Skeletal muscle tissue (tissue), 4 donors: ENCODE measurements around the gene PFN3. TPM values are rescaled to one million over a fixed set of nuclear protein-coding genes. Genes with fewer than 3 reads are reported as not detected.

Experiments used
- H3K27ac ChIP-seq: one replicate; pipeline ENCODE4 v1.7.0; 2013; ENCODE audit warnings: mild to moderate bottlenecking, low read depth, low read length, inconsistent platforms
- H3K27me3 ChIP-seq, 3 donors: one replicate each; pipeline ENCODE4 v1.7.0; 2013; ENCODE audit warnings: low read length in 3 of 3; ENCODE audit not compliant: control insufficient read depth in 3 of 3, insufficient read depth in 3 of 3
- H3K36me3 ChIP-seq, 3 donors: one replicate each; pipeline ENCODE4 v1.7.0; 2013; ENCODE audit warnings: low read length in 3 of 3; ENCODE audit not compliant: control insufficient read depth in 3 of 3, insufficient read depth in 3 of 3
- H3K4me1 ChIP-seq, 3 donors: one replicate each; pipeline ENCODE4 v1.7.0; 2013; ENCODE audit warnings: low read length in 3 of 3, mild to moderate bottlenecking in 3 of 3; ENCODE audit not compliant: control insufficient read depth in 3 of 3, insufficient read depth in 3 of 3
- H3K4me3 ChIP-seq, 3 donors: one replicate each; pipeline ENCODE4 v1.7.0; 2013; ENCODE audit warnings: low read length in 3 of 3
- H3K9ac ChIP-seq, 3 donors: one replicate each; pipeline ENCODE4 v1.7.0; 2013; ENCODE audit warnings: low read length in 3 of 3, mild to moderate bottlenecking in 3 of 3, moderate library complexity in 2 of 3, low read depth in 1 of 3
- H3K9me3 ChIP-seq, 3 donors: one replicate each; pipeline ENCODE4 v1.7.0; 2013; ENCODE audit warnings: low read length in 3 of 3; ENCODE audit not compliant: control insufficient read depth in 3 of 3
- total RNA-seq: library from RNA; depleted of rRNA; stranded (reverse); fragments of >200 nt; gene quantifications from one replicate; pipeline ENCODE4 v1.2.3, GENCODE V29; 2014
- donor health status: Osteomylitis.

The PFN3 gene
- total RNA-seq, 1 donor from 2014 or later = not detected

GRCh38 chr5:177430972-177431316 is 30.5 kb upstream of the PFN3 start:
- Histone ChIP-seq H3K27me3 (no peaks in the 10 kb centered on the region), H3K9ac (peak overlapping the region in 2 of 3 donors; percentile 23 to 54), H3K4me3 (no peak overlapping the region), H3K9me3 (no peaks in the 10 kb centered on the region), H3K36me3 (peaks cover 28 to 41% (median 34%) of the 10 kb centered on the region in 3 donors), H3K27ac (no peak overlapping the region), H3K4me1 (peaks cover 26 to 60% (median 35%) of the 10 kb centered on the region in 3 donors)

- no peak overlapping the region for H3K4me3 ChIP-seq
Observed at GRCh38 chr5:177430140-177430951, 29.9 kb upstream of the PFN3 start.

GRCh38 chr5:177429248-177430040 is 29.0 kb upstream of the PFN3 start:
- Histone ChIP-seq H3K27ac (no peak overlapping the region), H3K27me3 (no peaks in the 10 kb centered on the region), H3K9ac (no peak overlapping the region), H3K36me3 (peaks cover 16 to 27% (median 24%) of the 10 kb centered on the region in 3 donors), H3K4me1 (peaks cover 32 to 65% (median 41%) of the 10 kb centered on the region in 3 donors), H3K4me3 (no peak overlapping the region), H3K9me3 (no peaks in the 10 kb centered on the region)

More at GRCh38 chr5:177430140-177430951, 29.9 kb upstream of the PFN3 start:
- no peaks in the 10 kb centered on the region for H3K27me3 ChIP-seq
- H3K4me1 ChIP-seq = peaks cover 30 to 64% (median 39%) of the 10 kb centered on the region in 3 donors
- H3K36me3 ChIP-seq = peaks cover 26 to 35% (median 32%) of the 10 kb centered on the region in 3 donors
- no peaks in the 10 kb centered on the region for H3K9me3 ChIP-seq
- no peak overlapping the region for H3K9ac ChIP-seq
- H3K27ac ChIP-seq = no peak overlapping the region

GRCh38 chr5:177428574-177429217 is 28.2 kb upstream of the PFN3 start:
- no peaks in the 10 kb centered on the region for H3K27me3 ChIP-seq
- H3K9ac ChIP-seq = peak overlapping the region in 2 of 3 donors; percentile 23 to 47
- peaks cover 12 to 19% (median 16%) of the 10 kb centered on the region in 3 donors for H3K36me3 ChIP-seq
- no peaks in the 10 kb centered on the region for H3K9me3 ChIP-seq
- no peak overlapping the region for H3K27ac ChIP-seq
- H3K4me1 ChIP-seq = peaks cover 32 to 65% (median 41%) of the 10 kb centered on the region in 3 donors
- H3K4me3 ChIP-seq = no peak overlapping the region

- Histone ChIP-seq H3K4me1 (peaks cover 32 to 65% (median 41%) of the 10 kb centered on the region in 3 donors), H3K27me3 (no peaks in the 10 kb centered on the region), H3K27ac (no peak overlapping the region), H3K36me3 (peaks cover 7 to 13% (median 12%) of the 10 kb centered on the region in 3 donors), H3K4me3 (peak overlapping the region; percentile 40 to 83 (median 80)), H3K9ac (peak overlapping the region; percentile 87 to 92 (median 91)), H3K9me3 (no peaks in the 10 kb centered on the region)
Observed at GRCh38 chr5:177427919-177428573, 27.6 kb upstream of the PFN3 start.

GRCh38 chr5:177427211-177427822 is 26.9 kb upstream of the PFN3 start:
- no peaks in the 10 kb centered on the region for H3K27me3 ChIP-seq
- H3K36me3 ChIP-seq = peaks cover 0 to 7% (median 5%) of the 10 kb centered on the region in 3 donors
- peaks cover 29 to 58% (median 35%) of the 10 kb centered on the region in 3 donors for H3K4me1 ChIP-seq
- H3K9ac ChIP-seq = peak overlapping the region; percentile 87 to 92 (median 91)
- H3K9me3 ChIP-seq = no peaks in the 10 kb centered on the region
- peak overlapping the region; percentile 70 for H3K27ac ChIP-seq
- H3K4me3 ChIP-seq = peak overlapping the region; percentile 80 to 84 (median 83)

GRCh38 chr5:177426566-177427210 is 26.2 kb upstream of the PFN3 start, which contains the start of gene GRK6:
Gene GRK6 (plus strand): TSS chr5:177426676. CDS start chr5:177426846, 170 bp downstream.
- Histone ChIP-seq H3K4me1 (peaks cover 23 to 51% (median 29%) of the 10 kb centered on the region in 3 donors), H3K36me3 (peaks cover 0 to 4% (median 4%) of the 10 kb centered on the region in 3 donors), H3K27ac (peak within 1 kb of the TSS; percentile 87), H3K4me3 (peak within 1 kb of the TSS; percentile 83 to 84 (median 84)), H3K27me3 (no peaks in the 10 kb centered on the region), H3K9ac (peak within 1 kb of the TSS; percentile 87 to 92 (median 91)), H3K9me3 (no peaks in the 10 kb centered on the region)

GRCh38 chr5:177425801-177426565 is 25.5 kb upstream of the PFN3 start:
- peak overlapping the region; percentile 54 to 83 (median 69) for H3K9ac ChIP-seq
- H3K27ac ChIP-seq = peak overlapping the region; percentile 87
- H3K4me3 ChIP-seq = peak overlapping the region; percentile 70 to 84 (median 79)
- H3K4me1 ChIP-seq = peaks cover 20 to 44% (median 22%) of the 10 kb centered on the region in 3 donors
- H3K36me3 ChIP-seq = peaks cover 0 to 4% (median 3%) of the 10 kb centered on the region in 3 donors
- H3K9me3 ChIP-seq = no peaks in the 10 kb centered on the region
- no peaks in the 10 kb centered on the region for H3K27me3 ChIP-seq
